Sigmoid colon (tissue), 4 donors: ENCODE measurements around the gene PANK2.

Experiments used
- CTCF ChIP-seq, 4 experiments: fragments of 450-650 bp in 3 of 4; fragments of 200-600 bp in 1 of 4; IDR thresholded peaks; one replicate each; pipeline ENCODE4 v1.5.1; 2016 to 2019; ENCODE audit warnings: antibody characterized with exemption in 4 of 4, mild to moderate bottlenecking in 3 of 4, moderate library complexity in 2 of 4
- EP300 ChIP-seq, 4 donors: sonication (generic); formaldehyde crosslinking; IDR thresholded peaks; one replicate each; pipeline ENCODE4 v1.6.1; 2017; ENCODE audit warnings: antibody characterized with exemption in 4 of 4
- POLR2A ChIP-seq, 2 donors: fragments of 450-650 bp; IDR thresholded peaks; one replicate each; pipeline ENCODE4 v1.6.1; 2016; ENCODE audit warnings: antibody characterized with exemption in 2 of 2, mild to moderate bottlenecking in 2 of 2, moderate library complexity in 2 of 2
- POLR2AphosphoS5 ChIP-seq, 4 donors: sonication (generic); formaldehyde crosslinking; IDR thresholded peaks; one replicate each; pipeline ENCODE4 v1.6.1; 2017; ENCODE audit warnings: antibody characterized with exemption in 4 of 4

DNA sequence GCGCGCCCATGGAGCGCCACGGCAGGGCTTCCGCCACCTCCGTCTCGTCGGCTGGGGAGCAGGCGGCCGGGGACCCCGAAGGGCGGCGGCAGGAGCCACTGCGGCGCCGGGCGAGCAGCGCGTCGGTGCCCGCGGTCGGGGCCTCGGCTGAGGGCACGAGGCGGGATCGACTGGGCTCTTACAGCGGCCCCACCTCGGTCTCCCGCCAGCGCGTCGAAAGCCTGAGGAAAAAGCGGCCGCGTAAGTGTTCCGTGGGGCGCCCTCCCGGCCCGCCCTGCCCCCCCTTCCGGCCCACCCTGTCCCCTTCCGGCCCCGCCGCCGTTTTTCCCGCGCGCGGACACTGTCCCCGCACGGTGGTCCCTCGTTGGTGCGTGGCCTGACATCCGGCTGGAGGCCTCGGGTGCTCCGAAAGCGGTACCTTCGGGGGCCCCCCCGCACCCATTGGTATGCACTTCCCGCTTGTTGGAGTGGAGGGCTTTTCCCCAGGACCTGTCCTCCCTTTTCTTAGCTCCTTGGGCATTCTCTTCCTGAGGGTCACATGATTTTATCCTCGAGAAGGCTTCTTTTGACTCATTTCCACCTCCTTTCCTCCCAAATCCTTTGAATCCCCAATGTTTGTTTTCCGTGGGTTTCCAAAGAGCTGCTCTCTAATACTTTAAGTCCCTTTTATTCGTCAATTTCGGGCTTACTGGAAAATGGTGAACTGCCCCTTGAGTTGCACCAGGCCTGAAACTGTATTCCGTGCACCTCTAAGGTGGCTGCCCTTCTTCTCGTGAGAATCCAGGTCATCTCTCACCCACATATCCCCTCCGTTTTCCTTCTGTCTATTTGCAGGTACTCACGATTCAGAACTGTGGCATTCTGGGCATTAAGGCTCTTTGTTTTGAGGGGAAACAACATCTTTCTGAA, 556 bp downstream of the PANK2 start:
- TF ChIP-seq CTCF (IDR thresholded peaks at IDR 0.05) = no peak
- no peak for TF ChIP-seq POLR2A (IDR thresholded peaks at IDR 0.05)
- no peak for TF ChIP-seq POLR2AphosphoS5 (IDR thresholded peaks at IDR 0.05)
- no peak for TF ChIP-seq EP300 (IDR thresholded peaks at IDR 0.05)
